Right cardiac atrium (tissue), 5 donors: ENCODE results near the gene IL17RA. TPM values are rescaled to one million over a fixed set of nuclear protein-coding genes. Genes with fewer than 3 reads are reported as not detected.

Experiments
- ATAC-seq, 2 donors: fragments of 200-7000 bp; cut with Tn5 transposase; one replicate each; pipeline versions ENCODE4 v1.8.0 to v1.9.1; 2020; ENCODE audit warnings: moderate library complexity in 2 of 2, mild to moderate bottlenecking in 1 of 2
- DNase-seq, 3 donors: peaks; one replicate each; pipeline ENCODE4 v3.0.0-alpha.2; 2020
- H3K27ac ChIP-seq: one replicate; pipeline ENCODE4 v1.5.1; 2013; ENCODE audit warnings: mild to moderate bottlenecking, low read length, control low read depth, moderate library complexity
- H3K27me3 ChIP-seq: one replicate; pipeline ENCODE4 v1.6.1; 2013; ENCODE audit not compliant: control insufficient read depth, insufficient read depth
- H3K4me1 ChIP-seq: one replicate; pipeline ENCODE4 v1.6.1; 2013; ENCODE audit warnings: low read length; ENCODE audit not compliant: control insufficient read depth, insufficient read depth
- H3K4me3 ChIP-seq: one replicate; pipeline ENCODE4 v1.5.1; 2013; ENCODE audit warnings: low read length, control low read depth
- H3K9me3 ChIP-seq: one replicate; pipeline ENCODE4 v1.6.1; 2013; ENCODE audit warnings: low read length; ENCODE audit not compliant: control insufficient read depth
- WGBS: extraction: QIAGEN DNeasy Blood & Tissue Kit; methylation state at CpG from one replicate; pipeline ENCODE4 v1.1.7; 2013; 5-methylcytosine and 5-hydroxymethylcytosine counted together
- intact Hi-C, 4 donors: fragments of 100-400 bp; cut with DNase I; formaldehyde crosslinking; loops; one replicate each; pipeline versions ENCODE4 v1.11.0 to v1.14.0; 2022 to 2023
- polyA plus RNA-seq: library from polyadenylated mRNA; stranded (reverse); fragments of 200-250 nt; gene quantifications from one replicate; pipeline ENCODE4 v1.2.3, GENCODE V29; 2013
- total RNA-seq, 4 donors: library from RNA; stranded (reverse); fragmentation: NEBNext Ultra II Directional; extraction: Animal tissue kit (Norgen Biotek cat#: 25700); gene quantifications; one replicate each; pipeline ENCODE4 v1.2.1, GENCODE V29; 2021
- donor health status: healthy with polysubstance abuse.
- donor health status: DM: no; HTN: yes; CAD: no.
- donor health status: DM: no; HTN: no; CAD: no.
- donor health status: DM: no; HTN: yes; CAD: no; lungs with severe emphysema.
- donor health status: DM: yes; HTN: yes; CAD: no.

IL17RA gene
- total and polyA plus RNA-seq, 5 donors = 4.6 to 13.4 (median 11.8) TPM

- Histone ChIP-seq H3K27me3 (no peaks in the 10 kb centered on the region), H3K27ac (no peak overlapping the region), H3K9me3 (no peaks in the 10 kb centered on the region), H3K4me1 (no peaks in the 10 kb centered on the region), H3K4me3 (no peak overlapping the region)
- ATAC-seq (no peak), DNase-seq (no peak)
- intact Hi-C loops = no loop called here
- 63% methylated on average over 4 of the region's 4 CpGs for WGBS
Observed at GRCh38 chr22:17115236-17115635, 30.4 kb downstream of the IL17RA start.

DNA sequence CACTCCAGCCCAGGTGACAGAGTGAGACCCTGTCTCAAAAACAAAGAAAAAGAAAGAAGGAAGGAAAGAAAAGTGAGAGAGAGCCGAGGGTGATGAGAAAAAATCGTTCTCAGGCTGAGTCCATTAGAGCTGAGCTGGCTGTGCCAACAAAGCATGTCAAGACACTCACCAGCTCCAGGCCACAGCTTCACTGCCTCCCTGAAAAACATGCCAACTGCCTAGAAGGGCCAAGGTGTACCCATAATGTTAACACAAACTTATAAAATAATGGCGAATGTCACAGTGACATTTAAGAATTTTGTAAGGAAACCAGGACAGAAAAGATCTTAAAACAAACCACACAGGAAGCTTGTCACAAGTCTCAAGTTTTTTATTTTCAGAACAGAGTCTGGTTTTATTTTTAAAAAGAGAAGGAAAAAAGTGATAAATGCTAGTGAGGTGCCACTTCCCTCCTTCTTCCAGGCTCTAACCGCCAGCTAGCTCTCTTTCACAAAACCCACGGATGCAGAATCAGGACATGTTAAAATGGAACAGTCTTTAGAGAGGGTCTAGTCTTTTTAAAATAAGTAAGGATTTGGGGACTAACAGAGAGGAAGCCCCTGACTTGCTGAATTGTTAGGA, 31.3 kb downstream of the IL17RA start:
- Histone ChIP-seq H3K27ac (no peak overlapping the region), H3K9me3 (no peaks in the 10 kb centered on the region), H3K27me3 (no peaks in the 10 kb centered on the region), H3K4me3 (no peak overlapping the region), H3K4me1 (no peaks in the 10 kb centered on the region)
- intact Hi-C loops = no loop called here
- WGBS = 67% methylated on average over 5 of the region's 5 CpGs
- ATAC-seq = no peak
- DNase-seq = no peak

GRCh38 chr22:17116572-17117330, 32.0 kb downstream of the IL17RA start:
- no peak for ATAC-seq

DNA sequence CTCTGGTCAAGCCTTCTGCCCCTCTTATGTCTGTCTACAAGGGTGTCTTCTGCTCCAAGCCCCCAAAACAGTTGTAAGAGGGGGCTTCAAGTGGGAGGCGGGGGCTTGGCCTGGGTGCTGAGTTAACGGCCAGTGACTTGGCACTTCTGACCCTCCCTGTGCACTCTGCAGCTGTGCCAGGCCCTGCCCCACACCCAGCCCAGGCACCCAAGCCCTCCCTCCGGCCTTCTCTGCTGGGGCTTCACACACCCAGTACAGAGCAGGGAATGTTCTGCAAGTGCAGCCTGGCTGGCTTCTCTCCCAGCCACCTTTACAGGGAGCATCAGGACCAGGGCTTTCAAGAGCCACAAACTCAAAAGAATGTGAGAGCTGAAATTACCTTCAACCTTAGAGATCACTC, 32.6 kb downstream of the IL17RA start:
- intact Hi-C loops = no loop called here
- Histone ChIP-seq H3K27ac (no peak overlapping the region), H3K4me1 (no peaks in the 10 kb centered on the region), H3K27me3 (no peaks in the 10 kb centered on the region), H3K4me3 (no peak overlapping the region), H3K9me3 (no peaks in the 10 kb centered on the region)
- WGBS = 60% methylated on average over 3 of the region's 3 CpGs
- DNase-seq (no peak), ATAC-seq (no peak)

More at GRCh38 chr22:17116572-17117330, 32.0 kb downstream of the IL17RA start:
- H3K4me1 ChIP-seq = no peaks in the 10 kb centered on the region
- intact Hi-C loops = no loop called here
- no peak overlapping the region for H3K4me3 ChIP-seq
- WGBS = 45% methylated on average over 6 of the region's 6 CpGs
- DNase-seq = no peak
- no peaks in the 10 kb centered on the region for H3K9me3 ChIP-seq
- H3K27me3 ChIP-seq = no peaks in the 10 kb centered on the region
- H3K27ac ChIP-seq = no peak overlapping the region

DNA sequence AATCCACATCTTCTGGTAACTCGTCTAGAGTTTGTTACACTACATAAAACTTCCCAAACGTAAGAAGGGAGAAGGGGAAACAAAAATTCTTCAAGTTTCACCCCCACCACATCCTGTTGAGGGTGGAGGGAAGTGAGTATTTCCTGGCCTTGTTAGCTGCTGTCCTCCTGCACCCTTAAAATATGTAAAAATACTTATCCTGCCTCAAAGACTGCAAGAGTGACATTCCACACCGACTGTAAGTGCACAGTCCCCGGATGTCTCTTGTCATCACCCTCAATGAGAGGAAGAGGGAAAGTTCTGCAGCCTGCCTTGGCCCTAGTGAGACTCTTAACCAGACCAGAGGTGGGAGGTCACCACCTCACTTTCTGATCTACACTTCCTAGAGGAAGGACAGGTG, 33.1 kb downstream of the IL17RA start:
- Histone ChIP-seq H3K27me3 (no peaks in the 10 kb centered on the region), H3K27ac (no peak overlapping the region), H3K4me3 (no peak overlapping the region), H3K4me1 (no peaks in the 10 kb centered on the region), H3K9me3 (no peaks in the 10 kb centered on the region)
- DNase-seq = no peak
- ATAC-seq = no peak
- 28% methylated on average over 4 of the region's 4 CpGs for WGBS
- intact Hi-C loops = no loop called here

GRCh38 chr22:17118342-17118741, 33.5 kb downstream of the IL17RA start:
- intact Hi-C loops = no loop called here
- no peak for ATAC-seq
- no peaks in the 10 kb centered on the region for H3K9me3 ChIP-seq
- WGBS = 68% methylated on average over 4 of the region's 4 CpGs
- H3K27me3 ChIP-seq = no peaks in the 10 kb centered on the region
- no peak for DNase-seq
- no peak overlapping the region for H3K4me3 ChIP-seq
- H3K4me1 ChIP-seq = no peaks in the 10 kb centered on the region
- no peak overlapping the region for H3K27ac ChIP-seq

- peak; percentile 5 to 26 for ATAC-seq
- Histone ChIP-seq H3K4me1 (no peaks in the 10 kb centered on the region), H3K27me3 (no peaks in the 10 kb centered on the region), H3K9me3 (no peaks in the 10 kb centered on the region), H3K4me3 (peak overlapping the region; percentile 62), H3K27ac (no peak overlapping the region)
- peak; percentile 38 to 74 (median 73) for DNase-seq
- intact Hi-C loops = no loop called here
- 33% methylated on average over 63 of the region's 63 CpGs for WGBS
Observed at GRCh38 chr22:17119481-17120202, 34.8 kb downstream of the IL17RA start.

- intact Hi-C loops = no loop called here
- Histone ChIP-seq H3K27me3 (no peaks in the 10 kb centered on the region), H3K9me3 (no peaks in the 10 kb centered on the region), H3K4me3 (peak overlapping the region; percentile 62), H3K4me1 (no peaks in the 10 kb centered on the region), H3K27ac (no peak overlapping the region)
- DNase-seq = peak; percentile 69 to 89 (median 79)
- ATAC-seq = peak; percentile 10 to 49
- 3% methylated on average over 45 of the region's 45 CpGs for whole genome bisulfite sequencing
Observed at GRCh38 chr22:17120281-17120680, 35.5 kb downstream of the IL17RA start.

DNA sequence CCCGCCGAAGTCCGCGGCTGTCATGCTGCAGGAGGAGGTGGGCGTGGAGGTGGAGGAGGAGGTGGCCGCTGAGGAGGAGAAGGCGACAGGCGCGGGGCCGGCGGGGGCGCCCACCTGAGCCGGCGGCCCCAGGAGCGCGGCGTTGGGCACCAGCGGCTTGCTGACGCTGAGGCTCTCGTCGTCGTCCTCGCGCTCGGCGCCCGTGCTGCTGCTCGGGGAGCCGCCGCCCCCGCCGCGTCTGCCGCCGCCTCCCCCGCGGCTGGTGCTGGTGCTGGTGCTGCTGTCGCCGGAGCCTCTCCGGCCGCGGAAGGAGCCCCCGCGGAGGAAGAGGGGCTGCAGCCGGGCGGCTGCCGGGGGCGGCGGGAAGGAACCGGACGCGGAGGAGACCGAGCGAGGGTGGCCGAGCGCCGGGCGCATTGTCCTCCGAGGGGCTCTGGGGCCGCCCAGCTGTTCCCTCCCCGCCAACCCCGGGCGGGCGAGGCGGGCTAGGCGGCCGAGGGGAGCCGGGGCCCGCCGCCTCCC, 36.0 kb downstream of the IL17RA start:
- under 1% methylated on average over 70 of the region's 70 CpGs for WGBS
- peak in 1 of 3 donors; percentile 62 for DNase-seq
- intact Hi-C loops = no loop called here
- peak overlapping the region; percentile 62 for H3K4me3 ChIP-seq
- peak overlapping the region; percentile 13 for H3K27ac ChIP-seq
- no peak for ATAC-seq
- H3K27me3 ChIP-seq = no peaks in the 10 kb centered on the region
- H3K4me1 ChIP-seq = no peaks in the 10 kb centered on the region
- H3K9me3 ChIP-seq = no peaks in the 10 kb centered on the region

- intact Hi-C loops = no loop called here
- Histone ChIP-seq H3K4me1 (no peaks in the 10 kb centered on the region), H3K27ac (peak within 1 kb of the TSS; percentile 13), H3K4me3 (peak within 1 kb of the TSS; percentile 62), H3K9me3 (no peaks in the 10 kb centered on the region), H3K27me3 (no peaks in the 10 kb centered on the region)
- peak; percentile 81 to 85 for ATAC-seq
- WGBS = 7% methylated on average over 69 of the region's 69 CpGs
- DNase-seq = peak; percentile 83 to 92 (median 88)
Observed at GRCh38 chr22:17121233-17122195, 36.7 kb downstream of the IL17RA start, which contains the start of gene TMEM121B. Gene TMEM121B (minus strand): TSS chr22:17121360. CDS start chr22:17121127, 233 bp downstream.
